GM23338 (cell line): Measurements from ENCODE around the gene POLR1C.

Experiments used
- CREB1 ChIP-seq: fragments of 250-450 bp; sonication (Bioruptor Pico); IDR thresholded peaks from 2 replicates; pipeline ENCODE4 v1.5.0; 2020; ENCODE audit warnings: low read depth, mild to moderate bottlenecking, moderate library complexity
- CTCF ChIP-seq, 2 experiments: fragments of 200-600 bp in 1 of 2; sonication (generic) in 1 of 2; conservative IDR thresholded peaks; 2 replicates each; pipeline versions ENCODE4 v1.5.1 to v1.6.1; 2016 to 2017; ENCODE audit warnings: antibody characterized with exemption in 2 of 2, low read depth in 2 of 2, mild to moderate bottlenecking in 2 of 2, moderate library complexity in 1 of 2
- EZH2 ChIP-seq: fragments of 200-600 bp; sonication (generic); IDR thresholded peaks from one replicate; pipeline ENCODE4 v1.8.0; 2017; ENCODE audit warnings: antibody characterized with exemption, mild to moderate bottlenecking, low read depth; ENCODE audit not compliant: unreplicated experiment
- EZH2phosphoT487 ChIP-seq: fragments of 200-600 bp; sonication (generic); IDR thresholded peaks from one replicate; pipeline ENCODE4 v1.8.1; 2018; ENCODE audit warnings: antibody characterized with exemption; ENCODE audit not compliant: unreplicated experiment
- JUNB ChIP-seq: IDR thresholded peaks from one replicate; pipeline ENCODE4 v1.6.1; 2016; ENCODE audit warnings: antibody characterized with exemption; ENCODE audit not compliant: unreplicated experiment
- NANOG ChIP-seq: IDR thresholded peaks from 2 replicates; pipeline ENCODE4 v1.6.1; 2016; ENCODE audit warnings: antibody characterized with exemption, borderline replicate concordance
- POLR2AphosphoS5 ChIP-seq: IDR thresholded peaks from 2 replicates; pipeline ENCODE4 v1.6.1; 2016; ENCODE audit warnings: antibody characterized with exemption, low read depth
- REST ChIP-seq: IDR thresholded peaks from one replicate; pipeline ENCODE4 v1.6.1; 2018; ENCODE audit warnings: antibody characterized with exemption; ENCODE audit not compliant: unreplicated experiment
- ZNF114 ChIP-seq: fragments of 250-450 bp; sonication (Bioruptor Pico); IDR thresholded peaks from 2 replicates; pipeline ENCODE4 v1.5.0; 2020; ENCODE audit warnings: mild to moderate bottlenecking, moderate library complexity
- ZNF331 ChIP-seq: fragments of 250-450 bp; sonication (Bioruptor Pico); IDR thresholded peaks from 2 replicates; pipeline ENCODE4 v1.5.0; 2020; ENCODE audit warnings: low read depth, mild to moderate bottlenecking, moderate library complexity
- ZNF462 ChIP-seq: fragments of 250-450 bp; sonication (Bioruptor Pico); IDR thresholded peaks from 2 replicates; pipeline ENCODE4 v1.5.0; 2020; ENCODE audit warnings: mild to moderate bottlenecking, moderate library complexity

- TF ChIP-seq CTCF (conservative IDR thresholded peaks at IDR 0.05; ENCODE audit: low read depth in 2 of 2) (no peak), REST (no peak), EZH2 (no peak), POLR2AphosphoS5 (no peak), NANOG (no peak), CREB1 (CRISPR knock-in tag) (no peak), JUNB (no peak), EZH2phosphoT487 (no peak), ZNF462 (no peak), ZNF331 (no peak), ZNF114 (CRISPR knock-in tag) (no peak)
Measured at GRCh38 chr6:43524483-43524961, 7.6 kb downstream of the POLR1C start.
